GM18517 (cell line): Measurements from ENCODE around the gene CAMSAP1.

Source experiments
- ATAC-seq: cut with Tn5 transposase; IDR thresholded peaks from one replicate; pipeline ENCODE4 v1.9.1; 2021; ENCODE audit warnings: mild to moderate bottlenecking, moderate library complexity; ENCODE audit not compliant: unreplicated experiment

Gene CAMSAP1

DNA sequence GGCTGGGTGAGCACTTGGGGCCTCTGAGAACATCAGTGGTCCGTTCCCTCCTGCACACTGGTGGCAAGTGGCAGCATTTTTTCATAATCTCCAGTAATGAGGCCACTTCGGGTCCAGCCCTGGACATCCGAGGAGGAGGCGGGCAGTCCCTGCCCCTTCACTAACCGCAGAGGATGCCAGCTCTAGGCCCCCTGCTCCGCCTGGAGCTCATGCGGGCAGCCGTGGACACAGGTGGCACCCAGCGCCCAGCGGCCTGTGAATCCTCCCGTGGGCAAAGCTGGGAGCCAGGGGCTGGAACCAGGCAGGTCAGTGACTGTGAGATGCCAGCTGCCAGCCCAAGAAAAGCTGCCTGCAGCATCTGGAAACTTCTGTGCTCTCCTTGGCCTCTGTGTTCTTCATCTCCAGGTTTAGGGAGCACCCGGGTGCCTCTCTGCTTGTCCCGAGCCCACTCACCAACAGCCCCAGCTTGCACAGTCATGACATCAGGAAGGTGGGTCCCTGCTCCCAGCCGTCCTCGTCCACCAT is 112.9 kb downstream of the CAMSAP1 start:
- ATAC-seq, result no peak

GRCh38 chr9:135794057-135794335 is 113.3 kb downstream of the CAMSAP1 start:
- no peak for ATAC-seq

GRCh38 chr9:135793221-135794056 is 113.9 kb downstream of the CAMSAP1 start:
- ATAC-seq, result no peak

- ATAC-seq, result no peak
Measured at GRCh38 chr9:135792268-135793128, 114.8 kb downstream of the CAMSAP1 start.

- no peak for ATAC-seq
Measured at GRCh38 chr9:135791431-135792267, 115.7 kb downstream of the CAMSAP1 start.

GRCh38 chr9:135790850-135791249 is 116.5 kb downstream of the CAMSAP1 start:
- no peak for ATAC-seq

DNA sequence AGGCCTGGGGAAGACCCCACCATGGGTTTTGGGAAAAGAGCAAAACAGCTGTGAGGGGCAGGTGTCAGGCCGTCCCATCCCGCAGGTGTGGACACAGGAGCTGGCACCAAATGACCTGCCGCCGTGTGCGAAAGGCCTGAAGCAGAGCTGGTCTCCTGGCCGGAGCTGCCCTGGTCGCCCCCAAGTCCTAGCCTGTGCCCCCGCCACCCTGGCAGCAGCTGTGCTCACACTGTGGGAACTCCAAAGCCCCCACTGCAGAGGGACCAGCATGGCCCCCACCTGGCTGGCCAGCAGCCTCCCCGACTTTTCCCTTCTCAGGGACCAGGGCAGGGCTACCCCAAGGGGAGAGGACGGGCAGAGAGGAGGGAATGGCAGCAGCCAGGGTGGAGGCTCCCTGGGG is 117.0 kb downstream of the CAMSAP1 start:
- ATAC-seq, result no peak

- no peak for ATAC-seq
Measured at GRCh38 chr9:135789838-135790291, 117.5 kb downstream of the CAMSAP1 start.

DNA sequence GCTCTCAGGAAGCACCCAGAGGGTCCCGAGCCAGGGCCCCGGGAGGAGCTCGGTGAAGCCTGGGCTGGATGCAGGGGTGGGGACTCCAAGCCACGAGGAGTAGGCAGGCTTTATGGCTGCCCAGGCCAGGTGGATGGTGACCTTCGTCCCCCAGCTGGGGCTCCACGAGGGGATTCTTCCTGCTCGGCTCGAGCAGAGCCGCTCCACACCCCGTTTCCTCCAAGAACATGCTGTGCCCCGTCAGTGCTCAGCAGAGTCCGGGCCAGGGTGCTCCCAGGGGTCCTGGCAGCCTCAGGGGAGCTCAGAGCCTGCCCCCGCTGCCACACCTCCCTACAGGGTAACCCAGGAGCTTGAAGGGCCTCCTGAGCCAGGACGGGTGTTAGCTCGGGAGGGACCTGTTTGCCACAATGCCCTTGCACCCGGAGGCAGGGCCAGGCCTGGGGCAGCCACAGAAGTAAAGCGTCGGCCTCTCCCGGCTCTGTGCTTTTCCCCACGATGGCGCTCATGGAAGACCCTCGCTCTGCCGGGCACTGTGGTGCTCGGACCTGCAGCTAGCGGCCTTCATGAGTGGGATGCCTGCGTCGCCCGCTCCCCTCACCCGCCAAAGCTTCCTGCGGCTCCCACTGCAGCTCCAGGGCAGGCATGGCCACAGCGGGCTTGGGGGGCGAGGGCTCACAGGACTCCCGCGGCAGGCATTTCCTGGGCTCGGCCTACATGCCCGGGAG is 118.6 kb downstream of the CAMSAP1 start:
- no peak for ATAC-seq

GRCh38 chr9:135787776-135788575 is 119.4 kb downstream of the CAMSAP1 start:
- ATAC-seq, result no peak

- ATAC-seq, result no peak
Measured at GRCh38 chr9:135787317-135787716, 120.0 kb downstream of the CAMSAP1 start.

GRCh38 chr9:135786146-135786690 is 121.1 kb downstream of the CAMSAP1 start:
- ATAC-seq, result no peak

- ATAC-seq, result no peak
Measured at GRCh38 chr9:135785013-135785575, 122.3 kb downstream of the CAMSAP1 start.

GRCh38 chr9:135783540-135784245 is 123.7 kb downstream of the CAMSAP1 start:
- ATAC-seq, result no peak

DNA sequence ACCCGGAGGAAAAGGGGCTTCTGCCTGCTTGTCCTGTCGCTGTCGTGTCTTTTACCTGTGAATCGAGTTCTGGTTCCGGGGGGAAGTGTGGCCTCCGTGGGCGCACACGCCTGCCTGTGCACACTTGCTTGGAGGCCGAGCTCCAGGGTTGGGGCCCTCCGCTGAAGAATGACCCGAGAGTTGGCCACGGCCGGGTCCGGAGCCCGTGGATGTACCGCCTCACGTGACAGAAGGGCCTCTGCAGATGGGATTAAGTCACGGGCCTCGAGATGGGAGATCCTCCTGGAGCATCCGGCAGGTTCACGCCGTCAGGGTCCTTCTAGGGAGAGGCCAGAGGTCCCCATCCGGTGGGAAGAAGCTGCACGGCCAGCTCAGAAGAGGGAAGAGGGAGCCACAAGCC is 124.4 kb downstream of the CAMSAP1 start:
- no peak for ATAC-seq

DNA sequence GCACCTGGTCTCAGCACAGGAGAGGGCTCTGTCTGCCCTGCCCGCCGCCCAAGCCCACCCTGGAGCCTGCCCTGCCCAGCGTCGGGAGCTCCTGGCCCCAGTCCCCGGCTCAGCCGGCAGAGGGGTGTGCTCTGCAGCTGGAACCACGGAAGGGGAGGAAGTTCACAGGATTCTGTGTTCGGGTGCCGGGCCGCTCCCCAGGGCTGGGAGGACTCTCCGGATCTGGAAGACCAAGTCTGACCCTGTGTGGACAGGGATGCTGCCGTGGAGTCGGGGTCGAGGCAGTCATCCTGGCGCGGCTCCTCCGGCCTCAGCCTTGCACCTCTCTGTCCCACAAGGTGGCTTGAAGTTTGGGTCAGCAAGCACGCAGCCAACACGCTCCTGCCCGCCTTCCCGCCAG is 126.7 kb downstream of the CAMSAP1 start:
- no peak for ATAC-seq

- no peak for ATAC-seq
Measured at GRCh38 chr9:135780086-135780485, 127.3 kb downstream of the CAMSAP1 start.

GRCh38 chr9:135779571-135779970 is 127.8 kb downstream of the CAMSAP1 start:
- ATAC-seq, result no peak
